Effector memory CD4-positive, alpha-beta T cell (primary cell): Measurements from ENCODE around the gene VCX2.
"Not testable (repeated sequence)": the region's sequence is repeated elsewhere in the genome, so short reads cannot be mapped to it uniquely, and the experiment has no call there.

ENCODE experiments used
- DNase-seq, 3 donors: peaks; one replicate each; pipeline ENCODE4 v3.0.0-alpha.2; 2020
- H3K27ac ChIP-seq: 2 replicates; pipeline ENCODE4 v1.7.0; 2013; ENCODE audit warnings: mild to moderate bottlenecking, low read length, moderate library complexity; ENCODE audit not compliant: insufficient read depth, poor library complexity, severe bottlenecking
- H3K27me3 ChIP-seq: replicated peaks from 2 replicates; pipeline ENCODE4 v1.7.0; 2013; ENCODE audit warnings: mild to moderate bottlenecking, low read length; ENCODE audit not compliant: insufficient read depth, control insufficient read depth, poor library complexity, severe bottlenecking
- H3K36me3 ChIP-seq: 2 replicates; pipeline ENCODE4 v1.7.0; 2013; ENCODE audit warnings: mild to moderate bottlenecking, low read length, moderate library complexity; ENCODE audit not compliant: control insufficient read depth, insufficient read depth
- H3K4me1 ChIP-seq: 2 replicates; pipeline ENCODE4 v1.7.0; 2013; ENCODE audit warnings: low read length, mild to moderate bottlenecking; ENCODE audit not compliant: control insufficient read depth, insufficient read depth, poor library complexity, severe bottlenecking
- H3K4me3 ChIP-seq: 2 replicates; pipeline ENCODE4 v1.7.0; 2013; ENCODE audit warnings: low read length, low read depth, mild to moderate bottlenecking; ENCODE audit not compliant: insufficient read depth, poor library complexity, severe bottlenecking
- H3K9me3 ChIP-seq: 2 replicates; pipeline ENCODE4 v1.7.0; 2013; ENCODE audit warnings: mild to moderate bottlenecking, low read length, moderate library complexity; ENCODE audit not compliant: control insufficient read depth
- total RNA-seq, 3 donors: gene quantifications; one replicate each; lab custom pipeline; 2026; lab: John Stamatoyannopoulos, UW

Gene VCX2
- 0 reads per million in 3 donors for total RNA-seq

DNA sequence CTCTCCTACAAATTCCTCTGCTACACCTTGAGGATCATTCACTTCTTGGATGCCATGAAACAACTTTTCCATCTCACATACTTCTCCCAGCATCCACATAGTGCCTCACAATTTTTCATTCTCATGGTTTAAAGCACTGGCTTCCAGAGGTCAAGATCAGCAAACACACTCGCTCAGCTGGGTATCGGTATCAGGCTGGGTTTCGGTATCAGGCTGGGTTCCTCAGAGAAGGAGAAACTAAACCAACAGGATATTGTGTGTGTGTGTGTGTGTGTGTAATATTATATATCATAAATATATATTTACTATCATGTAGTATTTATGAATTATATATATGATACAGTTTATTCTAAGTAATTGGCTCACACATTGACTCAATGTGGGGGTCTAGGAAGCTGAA lies at the start of gene VCX2:
TSS of gene VCX2 (minus strand) at position 99 of the 400 bp plus-strand sequence. CDS start 624 bp downstream, outside the sequence.
- not testable (repeated sequence) for H3K36me3 ChIP-seq, H3K4me1 ChIP-seq, H3K9me3 ChIP-seq, DNase-seq, H3K4me3 ChIP-seq, H3K27me3 ChIP-seq, H3K27ac ChIP-seq

DNA sequence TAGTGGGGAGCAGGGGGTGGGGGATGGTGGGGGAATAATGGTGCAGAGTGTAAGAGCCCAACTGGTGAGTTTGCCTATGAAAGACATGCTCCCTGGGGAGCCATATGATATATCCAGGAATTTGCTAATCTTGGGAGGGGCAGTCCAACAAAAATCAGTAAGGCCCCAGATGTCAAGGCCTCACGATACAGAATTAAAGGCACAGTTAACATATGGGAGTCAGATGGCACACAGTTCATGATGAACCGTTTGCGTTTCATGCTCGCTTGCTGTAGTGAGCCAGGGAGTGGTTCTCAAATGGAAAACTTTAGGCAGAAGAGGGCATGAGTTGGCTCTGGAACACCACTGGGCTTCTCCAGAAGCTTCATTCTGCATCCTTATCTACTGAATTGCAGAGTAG lies 33.9 kb upstream of the VCX2 start:
- Histone ChIP-seq H3K27me3 (no peaks in the 10 kb centered on the region), H3K4me1 (no peaks in the 10 kb centered on the region), H3K36me3 (no peaks in the 10 kb centered on the region), H3K9me3 (no peaks in the 10 kb centered on the region), H3K4me3 (no peak overlapping the region), H3K27ac (no peak overlapping the region)
- DNase-seq = no peak

GRCh38 chrX:8204169-8204935 lies 33.3 kb upstream of the VCX2 start:
- no peaks in the 10 kb centered on the region for H3K9me3 ChIP-seq
- H3K27ac ChIP-seq = no peak overlapping the region
- H3K36me3 ChIP-seq = no peaks in the 10 kb centered on the region
- DNase-seq = no peak
- H3K4me1 ChIP-seq = no peaks in the 10 kb centered on the region
- H3K4me3 ChIP-seq = no peak overlapping the region
- H3K27me3 ChIP-seq = no peaks in the 10 kb centered on the region

- no peak overlapping the region for H3K27ac ChIP-seq
- H3K4me3 ChIP-seq = no peak overlapping the region
- DNase-seq = no peak
- no peaks in the 10 kb centered on the region for H3K27me3 ChIP-seq
- no peaks in the 10 kb centered on the region for H3K4me1 ChIP-seq
- no peaks in the 10 kb centered on the region for H3K36me3 ChIP-seq
- no peaks in the 10 kb centered on the region for H3K9me3 ChIP-seq
Measured at GRCh38 chrX:8201896-8202331, 30.8 kb upstream of the VCX2 start.

DNA sequence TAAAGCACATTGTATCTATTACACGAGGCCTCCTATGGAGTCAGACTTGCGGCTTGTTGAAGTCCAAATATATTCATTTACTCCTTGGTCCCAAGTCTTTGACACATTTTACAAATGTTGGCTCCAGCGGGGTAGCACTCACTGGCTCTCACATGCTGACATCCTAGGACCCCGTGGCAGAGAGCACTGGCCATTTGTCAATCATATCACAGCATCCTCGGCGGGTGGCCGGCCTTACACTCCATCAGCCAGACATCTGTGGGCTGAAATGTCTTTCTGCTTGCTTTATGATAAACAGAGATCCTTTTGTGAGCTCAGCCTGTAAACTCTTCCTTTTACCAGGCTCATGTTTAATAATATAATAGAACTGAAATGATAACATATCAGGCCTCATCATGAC lies 25.7 kb upstream of the VCX2 start:
- no peaks in the 10 kb centered on the region for H3K27me3 ChIP-seq
- no peak for DNase-seq

GRCh38 chrX:8194216-8194615 lies 23.1 kb upstream of the VCX2 start:
- H3K27me3 ChIP-seq = no peaks in the 10 kb centered on the region
- DNase-seq = no peak
- no peaks in the 10 kb centered on the region for H3K36me3 ChIP-seq
- no peaks in the 10 kb centered on the region for H3K4me1 ChIP-seq
- H3K4me3 ChIP-seq = no peak overlapping the region
- no peak overlapping the region for H3K27ac ChIP-seq
- H3K9me3 ChIP-seq = no peaks in the 10 kb centered on the region

More for the DNA sequence above, 25.7 kb upstream of the VCX2 start:
- Histone ChIP-seq H3K4me3 (no peak overlapping the region), H3K4me1 (no peaks in the 10 kb centered on the region), H3K9me3 (no peaks in the 10 kb centered on the region), H3K27ac (no peak overlapping the region), H3K36me3 (no peaks in the 10 kb centered on the region)

- H3K4me1 ChIP-seq = no peaks in the 10 kb centered on the region
- H3K27me3 ChIP-seq = no peaks in the 10 kb centered on the region
- no peak overlapping the region for H3K27ac ChIP-seq
- no peak overlapping the region for H3K4me3 ChIP-seq
- no peaks in the 10 kb centered on the region for H3K36me3 ChIP-seq
- H3K9me3 ChIP-seq = no peaks in the 10 kb centered on the region
- no peak for DNase-seq
Measured at GRCh38 chrX:8192276-8192675, 21.2 kb upstream of the VCX2 start.

DNA sequence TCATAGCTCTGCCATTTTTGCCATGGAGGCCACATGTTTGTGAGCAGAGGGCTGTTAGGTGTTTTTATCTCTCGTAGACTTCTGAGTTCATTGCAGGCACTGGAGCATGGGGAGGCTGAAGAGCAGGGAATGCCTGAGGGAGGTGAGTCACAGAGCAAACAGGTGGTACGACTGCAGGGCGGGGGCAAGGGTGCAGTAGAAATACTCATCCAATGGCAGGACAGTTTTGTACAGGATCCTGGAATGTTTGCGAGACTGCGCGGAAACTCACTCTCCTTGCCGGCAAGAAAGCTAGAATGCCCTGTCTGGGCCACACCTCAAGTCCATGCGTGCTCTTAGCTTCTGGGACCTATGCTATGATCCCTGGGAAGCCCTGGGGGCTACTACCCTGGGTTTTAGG lies 20.0 kb upstream of the VCX2 start:
- Histone ChIP-seq H3K36me3 (no peaks in the 10 kb centered on the region), H3K27ac (no peak overlapping the region)
- DNase-seq = no peak

DNA sequence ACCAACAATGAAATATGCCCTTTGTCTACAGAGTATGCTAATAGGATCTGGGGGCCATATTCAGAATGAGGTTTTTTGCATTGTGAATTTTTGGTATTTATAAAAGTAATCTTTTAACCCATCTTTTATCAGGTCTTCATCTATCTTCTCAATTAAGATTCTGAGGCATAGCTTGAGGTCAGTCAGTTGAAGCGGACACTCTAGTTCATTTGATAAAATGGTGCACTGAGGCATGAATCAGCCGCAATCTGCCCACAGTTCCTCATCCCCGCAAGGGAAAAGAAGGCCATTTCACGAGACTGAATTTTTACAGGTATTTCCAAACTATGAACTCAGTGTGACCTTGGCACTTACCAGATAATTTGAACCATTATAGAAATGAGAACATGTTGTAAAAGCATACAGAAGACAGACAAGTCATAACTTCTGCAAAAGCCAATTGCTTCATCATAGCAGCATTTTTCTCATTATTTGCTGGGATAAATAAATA lies 19.3 kb upstream of the VCX2 start:
- Histone ChIP-seq H3K27ac (no peak overlapping the region), H3K36me3 (no peaks in the 10 kb centered on the region), H3K9me3 (no peaks in the 10 kb centered on the region), H3K27me3 (no peaks in the 10 kb centered on the region), H3K4me3 (no peak overlapping the region), H3K4me1 (no peaks in the 10 kb centered on the region)
- no peak for DNase-seq

More for the DNA sequence above, 20.0 kb upstream of the VCX2 start:
- H3K27me3 ChIP-seq = no peaks in the 10 kb centered on the region
- H3K9me3 ChIP-seq = no peaks in the 10 kb centered on the region
- H3K4me1 ChIP-seq = no peaks in the 10 kb centered on the region
- no peak overlapping the region for H3K4me3 ChIP-seq

DNA sequence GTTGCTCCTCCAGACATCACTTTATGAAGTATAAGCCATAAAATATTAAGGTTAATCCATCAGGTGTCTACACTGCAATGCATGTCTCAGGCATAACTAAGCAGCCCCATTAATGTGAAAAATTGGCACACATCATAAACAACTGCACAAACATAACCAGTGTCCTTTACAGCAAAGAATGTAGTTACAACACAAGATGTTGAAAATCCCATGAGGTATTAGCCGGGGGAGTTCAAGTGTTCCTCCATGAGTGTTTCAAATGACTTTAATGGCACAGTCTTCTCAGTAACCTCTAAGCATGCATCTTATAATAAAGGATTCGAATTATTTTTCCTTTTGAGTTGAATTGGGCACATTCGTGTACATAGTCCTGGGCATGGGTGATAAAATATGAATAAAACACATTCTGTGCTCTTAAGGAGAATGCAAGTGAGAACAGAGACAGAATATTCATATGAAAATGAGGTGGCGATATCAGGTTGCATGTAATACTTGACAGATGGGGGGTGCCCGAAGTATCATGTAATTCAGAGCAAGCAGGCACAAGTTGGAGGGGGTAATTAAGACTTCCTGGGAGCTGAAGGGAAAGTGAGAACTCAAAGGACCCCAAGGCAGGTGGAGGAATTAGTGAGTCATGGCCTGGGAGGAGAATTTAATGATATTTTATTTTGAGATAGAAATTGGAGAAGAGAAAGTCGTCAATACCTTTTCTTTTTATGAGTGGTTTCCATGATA lies 18.2 kb upstream of the VCX2 start:
- Histone ChIP-seq H3K27ac (no peak overlapping the region), H3K36me3 (no peaks in the 10 kb centered on the region), H3K4me1 (no peaks in the 10 kb centered on the region), H3K4me3 (no peak overlapping the region), H3K9me3 (no peaks in the 10 kb centered on the region), H3K27me3 (no peaks in the 10 kb centered on the region)
- no peak for DNase-seq
